Suppressor macrophage treated with lipopolysaccharide for 1 hour (primary cell): ENCODE measurements around the gene REC8.
A peak's percentile ranks its signal among the peaks of the same experiment; 100 is the strongest.
"Not testable (repeated sequence)": the region's sequence is repeated elsewhere in the genome, so short reads cannot be mapped to it uniquely, and the experiment has no call there.

ENCODE experiments used
- DNase-seq, 3 donors: peaks; one replicate each; pipeline ENCODE4 v3.0.0-alpha.2; 2020 to 2022

Gene REC8

GRCh38 chr14:24185741-24186140 lies 13.9 kb downstream of the REC8 start:
- DNase-seq = no peak

DNA sequence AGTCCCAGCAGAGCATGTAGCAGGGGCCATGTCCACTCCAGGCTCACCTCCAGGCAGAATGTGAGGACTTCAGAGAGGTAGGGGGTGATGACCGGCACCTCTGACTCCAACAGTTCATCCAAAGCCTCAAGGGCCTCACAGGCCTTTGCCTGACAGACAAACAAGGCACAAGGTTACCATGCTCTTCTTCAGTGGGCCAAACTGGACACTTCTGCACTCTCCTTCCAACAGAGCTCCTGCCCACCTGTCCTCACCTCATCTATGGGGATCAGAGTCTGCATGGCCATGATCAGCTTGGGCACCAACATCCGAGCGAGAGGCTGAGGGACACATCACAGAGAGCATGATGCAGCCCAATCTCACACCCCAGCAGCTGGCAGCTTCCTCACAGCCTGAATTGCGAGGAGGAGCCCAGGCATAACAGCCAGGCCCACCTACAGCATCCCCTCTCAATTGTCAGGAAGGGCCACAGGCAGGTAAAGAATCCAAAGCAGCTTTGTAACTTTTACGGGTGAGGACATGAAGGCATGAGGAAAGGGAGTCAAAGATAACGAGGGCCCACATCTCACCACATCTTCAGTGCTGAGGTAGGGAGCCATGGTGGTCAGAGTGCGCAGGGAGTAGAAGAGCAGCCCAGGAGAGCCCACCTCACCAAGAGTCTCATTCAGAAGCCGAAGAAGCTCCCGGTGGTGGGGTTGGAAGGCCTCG lies 15.1 kb downstream of the REC8 start:
- no peak for DNase-seq

DNA sequence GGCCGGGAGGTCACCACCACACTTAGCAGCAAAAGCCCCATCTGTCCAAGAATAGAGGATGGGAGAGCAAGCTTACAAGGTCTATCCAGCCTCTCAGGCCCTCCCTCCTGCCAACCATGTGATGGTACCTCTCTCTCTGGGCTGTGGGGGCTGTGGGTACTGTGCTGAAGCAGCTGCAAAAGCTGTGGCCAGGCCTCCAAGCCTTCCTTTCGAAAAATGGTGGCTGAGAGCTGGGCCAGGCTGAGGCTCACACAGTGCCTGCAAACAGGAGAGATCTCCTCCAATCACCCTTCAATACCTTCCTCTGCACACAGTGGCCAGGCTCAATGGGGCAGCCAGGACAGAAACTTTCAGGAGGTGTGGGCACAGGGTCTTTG lies 15.6 kb downstream of the REC8 start:
- no peak for DNase-seq

DNA sequence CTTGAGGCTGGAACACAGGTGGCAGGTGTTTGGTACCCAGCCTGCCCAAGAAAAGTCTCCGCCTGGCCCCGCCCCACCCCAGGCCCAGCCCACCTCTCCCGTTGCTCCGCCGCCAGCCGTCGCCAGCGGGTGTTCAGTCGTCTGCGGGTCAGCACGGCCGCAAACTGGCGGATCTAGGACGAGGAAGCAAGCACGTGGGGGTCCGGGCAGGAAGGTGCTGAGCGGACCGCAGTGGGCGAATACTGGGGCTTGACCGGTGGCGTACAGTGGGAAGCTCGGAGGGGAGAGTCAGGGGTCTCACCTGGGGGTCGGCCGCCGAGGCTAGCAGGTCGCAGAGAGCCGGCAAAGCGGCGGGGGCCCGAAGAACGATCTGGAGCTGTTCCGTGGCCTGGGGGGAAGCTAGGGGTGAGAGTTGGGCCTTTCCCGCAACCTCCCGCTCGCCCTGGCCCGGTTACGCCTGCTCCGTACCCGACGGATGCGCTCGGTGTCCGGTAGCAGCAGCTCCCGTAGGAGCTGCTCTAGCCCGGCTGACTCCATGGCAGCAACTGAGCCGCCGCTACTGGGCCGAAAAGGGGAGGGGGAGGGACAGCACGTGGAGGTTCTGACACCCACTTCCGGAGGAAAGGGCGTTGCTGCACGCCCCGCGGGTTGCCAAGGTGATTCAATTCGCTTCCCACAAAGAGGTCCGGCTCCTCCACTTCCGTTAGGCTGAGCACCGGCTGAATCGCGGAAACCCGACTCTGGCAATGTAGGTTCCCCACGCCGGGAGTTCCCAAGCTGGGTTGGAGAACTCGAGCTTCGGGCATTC lies 16.6 kb downstream of the REC8 start, which contains the start of gene IPO4:
Gene IPO4 (minus strand): TSS at position 566 of the 808 bp plus-strand sequence. CDS start 29 bp downstream, at position 537.
- DNase-seq = peak; percentile 97 to 98 (median 98)

DNA sequence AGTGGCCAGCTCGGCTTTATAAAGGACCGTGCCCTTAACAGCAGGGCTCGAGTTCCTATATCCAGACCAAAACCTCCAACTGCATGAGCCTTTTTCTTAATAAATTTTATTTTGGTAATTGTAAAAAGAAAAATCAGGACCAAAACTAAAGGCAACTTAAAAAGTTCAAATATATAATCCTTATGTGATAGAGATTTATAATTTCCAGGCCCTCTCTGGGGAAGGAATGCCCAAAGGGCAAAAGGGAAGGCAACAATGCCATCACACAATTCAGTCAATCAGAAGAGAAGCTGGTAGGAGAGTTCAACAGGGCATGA lies 17.1 kb downstream of the REC8 start:
- DNase-seq = no peak

DNA sequence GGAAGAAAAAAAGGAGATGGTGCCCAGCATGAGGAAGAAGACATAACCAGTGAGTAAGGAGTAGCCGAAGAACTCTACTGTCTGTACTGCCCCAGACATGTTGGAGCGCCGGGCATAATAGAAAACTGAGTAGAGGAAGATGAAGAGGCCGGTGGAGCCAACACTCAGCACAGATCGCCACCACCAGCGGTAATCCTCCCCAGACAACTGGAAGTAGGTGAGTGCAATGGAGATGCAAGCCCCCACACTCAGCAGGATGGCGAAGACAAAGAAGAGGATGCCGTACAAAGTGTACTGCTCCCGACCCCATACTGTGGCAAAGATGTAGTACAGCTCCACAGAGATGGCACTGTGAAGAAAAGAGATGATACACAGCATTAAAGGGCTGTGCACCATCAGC lies 17.6 kb downstream of the REC8 start:
- DNase-seq = no peak

- DNase-seq = no peak
These were observed 18.5 kb downstream of the REC8 start for GRCh38 chr14:24190416-24190815.

- no peak for DNase-seq
These were observed 21.1 kb downstream of the REC8 start for GRCh38 chr14:24192933-24193332.

DNA sequence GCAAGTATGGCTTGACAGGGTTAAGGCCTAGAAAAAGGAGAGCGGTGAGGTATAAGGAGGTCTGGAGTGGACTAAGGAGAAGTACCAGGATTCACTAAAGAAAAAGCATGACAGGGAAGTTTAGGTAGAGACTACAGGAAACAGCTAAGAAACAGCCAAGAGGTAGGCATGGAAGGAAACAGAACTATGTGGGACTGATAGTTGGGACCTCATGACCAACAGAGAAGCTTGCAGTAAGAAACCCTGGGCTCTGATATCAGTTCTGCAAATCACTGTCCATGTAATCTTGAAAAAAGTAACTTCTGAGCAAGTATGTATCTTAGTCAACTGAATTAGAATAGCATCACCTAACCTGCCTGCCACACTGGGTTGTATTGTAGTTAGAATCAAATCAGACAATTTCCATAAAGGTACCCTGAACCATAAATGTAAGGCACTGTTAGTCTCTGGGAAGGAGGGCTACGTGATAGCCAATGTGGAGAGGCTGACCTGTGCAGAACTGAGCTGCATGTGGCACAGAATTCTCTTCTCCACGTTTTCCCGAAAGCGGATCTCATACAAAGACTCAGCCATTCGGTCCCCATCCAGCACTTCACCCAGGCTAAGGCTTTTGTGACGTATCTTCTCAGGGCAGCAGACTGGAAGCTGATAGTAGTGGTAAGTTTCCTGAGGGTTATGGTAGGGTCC lies 22.4 kb downstream of the REC8 start:
- DNase-seq = no peak

GRCh38 chr14:24194873-24195185 lies 22.9 kb downstream of the REC8 start:
- no peak for DNase-seq

- DNase-seq = peak; percentile 88 to 93 (median 90)
These were observed 23.5 kb downstream of the REC8 start, which contains the start of gene TM9SF1 for GRCh38 chr14:24195186-24196070. Gene TM9SF1, minus strand, starts transcription at chr14:24195441. Its CDS starts 422 bp downstream, at chr14:24195019.

DNA sequence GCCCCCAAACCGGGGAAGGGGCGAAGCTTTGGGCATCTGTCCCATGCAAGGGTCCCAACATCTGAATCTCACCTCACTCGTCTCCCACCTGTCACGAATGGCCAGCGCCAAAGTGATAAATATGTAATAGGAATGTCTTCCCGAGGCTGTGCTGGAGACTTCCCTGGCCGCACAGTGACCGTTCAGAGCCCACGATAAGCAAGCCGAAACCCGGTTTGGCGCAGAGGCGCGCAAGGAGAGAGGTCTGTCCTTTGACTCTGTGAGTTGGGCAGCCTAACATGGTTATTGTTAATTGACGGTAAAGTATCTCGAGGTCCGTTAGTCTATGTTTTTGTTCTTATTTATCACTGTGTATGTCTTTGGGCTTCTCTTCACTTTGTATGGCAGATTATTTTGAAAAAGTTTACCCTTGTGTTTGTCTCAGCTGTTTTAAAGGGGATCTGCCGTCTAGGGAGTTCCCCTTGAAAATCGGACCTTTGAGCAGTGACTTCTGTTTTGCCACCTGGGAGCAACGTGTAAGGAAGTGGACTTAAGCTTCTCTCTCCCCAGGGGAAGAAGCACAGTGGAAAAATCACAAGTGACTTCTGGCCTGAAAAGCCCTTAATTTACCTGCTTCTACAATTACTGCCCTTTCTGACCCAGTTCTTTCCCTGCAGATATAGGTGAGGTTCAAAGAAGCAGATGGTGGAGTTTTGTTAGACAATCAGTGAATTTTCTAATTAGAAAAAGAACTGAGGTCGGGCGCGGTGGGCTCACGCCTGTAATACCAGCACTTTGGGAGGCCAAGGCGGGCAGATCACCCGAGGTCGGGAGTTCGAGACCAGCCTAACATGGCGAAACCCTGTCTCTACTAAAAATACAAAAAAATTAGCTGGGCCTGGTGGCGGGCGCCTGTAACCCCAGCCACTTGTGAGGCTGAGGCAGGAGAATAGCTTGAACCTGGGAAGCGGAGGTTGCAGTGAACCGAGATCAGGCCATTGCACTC lies 24.5 kb downstream of the REC8 start:
- DNase-seq = peak; percentile 33 to 41 (median 35)

DNA sequence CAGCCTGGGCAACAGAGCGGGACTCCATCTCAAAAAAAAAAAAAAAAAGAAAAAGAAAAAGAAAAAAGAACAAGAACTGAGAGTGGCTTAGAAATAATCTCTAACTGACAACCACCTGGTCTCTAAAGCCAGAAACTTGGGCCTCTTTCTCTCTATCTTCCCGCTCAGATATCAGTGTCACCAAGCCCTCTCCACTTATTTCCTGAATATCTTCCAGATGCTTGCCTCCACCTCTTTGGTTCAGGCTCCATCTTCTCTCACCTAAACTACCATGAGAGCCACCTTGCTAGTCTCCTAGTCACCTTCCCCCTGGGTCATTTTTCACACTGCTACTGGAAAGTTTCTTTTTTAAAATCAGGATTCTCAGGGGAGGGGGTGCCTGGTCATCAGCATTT lies 25.2 kb downstream of the REC8 start:
- no peak for DNase-seq

- no peak for DNase-seq
These were observed 27.1 kb downstream of the REC8 start for GRCh38 chr14:24198814-24199524.

DNA sequence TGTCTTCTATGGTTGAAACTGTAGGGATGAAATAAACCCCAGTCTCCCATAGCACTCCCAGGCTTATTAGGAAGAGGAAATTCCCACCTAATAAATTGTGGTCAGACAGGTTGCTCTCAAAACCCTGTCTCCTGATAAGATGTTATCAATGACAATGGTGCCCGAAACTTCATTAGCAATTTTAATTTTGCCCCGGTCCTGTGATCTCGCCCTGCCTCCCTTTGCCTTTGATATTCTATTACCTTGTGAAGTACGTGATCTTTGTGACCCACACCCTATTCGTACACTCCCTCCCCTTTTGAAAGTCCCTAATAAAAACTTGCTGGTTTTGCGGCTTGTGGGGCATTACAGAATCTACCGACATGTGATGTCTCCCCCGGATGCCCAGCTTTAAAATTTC lies 30.7 kb downstream of the REC8 start:
- not testable (repeated sequence) for DNase-seq

- not testable (repeated sequence) for DNase-seq
These were observed 31.5 kb downstream of the REC8 start for GRCh38 chr14:24203249-24203886.

DNA sequence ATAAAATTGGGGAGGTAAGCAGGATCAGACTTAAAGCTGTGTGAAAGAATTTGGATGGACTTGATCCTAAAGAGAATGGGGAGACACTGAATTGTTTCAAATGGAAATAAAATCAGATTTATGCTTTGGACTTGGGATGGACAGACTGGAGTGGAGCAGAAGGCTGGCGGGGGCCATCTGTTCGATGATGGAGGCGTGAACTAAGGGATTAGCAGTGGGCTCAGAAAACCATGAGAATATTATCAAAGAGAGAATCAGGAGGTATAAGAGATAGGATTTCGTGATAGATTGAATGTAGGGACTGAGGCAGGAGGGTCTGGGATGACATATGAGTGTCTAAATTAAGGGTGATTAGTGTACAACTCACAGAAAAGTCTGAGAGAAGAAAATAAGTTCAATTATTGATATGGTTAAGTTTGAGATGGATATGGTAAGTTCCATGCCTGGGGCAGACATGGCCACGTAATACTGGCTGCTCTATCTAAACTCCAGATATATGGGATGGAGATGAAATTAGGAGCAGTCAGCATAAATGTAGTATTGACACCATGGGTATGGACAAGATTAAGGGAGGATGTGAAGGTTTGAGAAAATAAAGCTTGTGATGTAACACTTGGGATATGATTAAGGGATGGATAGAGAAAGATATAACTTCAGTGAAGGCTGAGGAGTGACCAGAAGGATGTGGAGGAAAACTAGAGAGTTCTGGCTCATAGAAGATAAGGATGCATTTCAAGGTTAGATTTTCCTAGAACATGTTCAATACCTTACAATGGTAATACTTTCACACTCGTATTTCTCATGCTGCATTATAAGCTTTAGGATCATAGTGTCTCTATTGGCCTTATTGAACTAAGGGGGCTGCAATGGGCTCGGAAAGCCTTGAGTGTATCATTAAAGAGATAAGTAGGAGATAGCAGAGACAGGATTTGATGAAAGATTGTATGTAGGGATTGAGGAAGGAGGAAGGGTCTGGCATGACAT lies 32.6 kb downstream of the REC8 start:
- DNase-seq = no peak

GRCh38 chr14:24206260-24207103 lies 34.6 kb downstream of the REC8 start:
- DNase-seq = no peak
